Stomach smooth muscle (tissue), 2 donors: ENCODE data around the gene PACS2.

ENCODE experiments used
- H3K27ac ChIP-seq: one replicate; pipeline ENCODE4 v1.7.0; 2013; ENCODE audit warnings: mild to moderate bottlenecking, low read length, inconsistent platforms
- H3K27me3 ChIP-seq, 2 donors: one replicate each; pipeline ENCODE4 v1.7.0; 2013; ENCODE audit warnings: low read length in 2 of 2; ENCODE audit not compliant: insufficient read depth in 2 of 2, control insufficient read depth in 1 of 2
- H3K36me3 ChIP-seq, 2 donors: one replicate each; pipeline ENCODE4 v1.7.0; 2013; ENCODE audit warnings: low read length in 2 of 2; ENCODE audit not compliant: control insufficient read depth in 2 of 2, insufficient read depth in 2 of 2
- H3K4me1 ChIP-seq: one replicate; pipeline ENCODE4 v1.7.0; 2013; ENCODE audit warnings: low read length; ENCODE audit not compliant: control insufficient read depth, insufficient read depth
- H3K4me3 ChIP-seq, 2 donors: one replicate each; pipeline ENCODE4 v1.7.0; 2013; ENCODE audit warnings: low read length in 2 of 2
- H3K9ac ChIP-seq, 2 donors: one replicate each; pipeline ENCODE4 v1.7.0; 2013; ENCODE audit warnings: low read length in 2 of 2, mild to moderate bottlenecking in 1 of 2
- H3K9me3 ChIP-seq, 2 donors: one replicate each; pipeline ENCODE4 v1.7.0; 2013; ENCODE audit warnings: low read length in 2 of 2; ENCODE audit not compliant: control insufficient read depth in 2 of 2
- donor health status: healthy.
- donor health status: Pancreatic carcinoma.

PACS2 gene

GRCh38 chr14:105430042-105430441 is 115.5 kb downstream of the PACS2 start:
- no peaks in the 10 kb centered on the region for H3K27me3 ChIP-seq
- no peaks in the 10 kb centered on the region for H3K4me1 ChIP-seq
- H3K4me3 ChIP-seq: no peak overlapping the region
- peaks cover 0 to 9% of the 10 kb centered on the region in 2 donors for H3K9me3 ChIP-seq
- H3K27ac ChIP-seq: no peak overlapping the region
- peaks cover 4 to 8% of the 10 kb centered on the region in 2 donors for H3K36me3 ChIP-seq
- no peak overlapping the region for H3K9ac ChIP-seq

- Histone ChIP-seq H3K36me3 (peaks cover 4 to 8% of the 10 kb centered on the region in 2 donors), H3K4me3 (no peak overlapping the region), H3K4me1 (no peaks in the 10 kb centered on the region), H3K27ac (no peak overlapping the region), H3K27me3 (no peaks in the 10 kb centered on the region), H3K9me3 (peaks cover 0 to 9% of the 10 kb centered on the region in 2 donors), H3K9ac (no peak overlapping the region)
Observed at GRCh38 chr14:105430565-105430964, 116.0 kb downstream of the PACS2 start.

GRCh38 chr14:105431256-105431655 is 116.7 kb downstream of the PACS2 start:
- H3K4me3 ChIP-seq: no peak overlapping the region
- no peak overlapping the region for H3K9ac ChIP-seq
- no peak overlapping the region for H3K27ac ChIP-seq
- no peaks in the 10 kb centered on the region for H3K4me1 ChIP-seq
- H3K27me3 ChIP-seq: no peaks in the 10 kb centered on the region
- H3K36me3 ChIP-seq: peaks cover 4 to 8% of the 10 kb centered on the region in 2 donors
- H3K9me3 ChIP-seq: peaks cover 0 to 9% of the 10 kb centered on the region in 2 donors

GRCh38 chr14:105432657-105433056 is 118.1 kb downstream of the PACS2 start:
- Histone ChIP-seq H3K4me3 (no peak overlapping the region), H3K36me3 (peaks cover 3 to 4% of the 10 kb centered on the region in 2 donors), H3K9ac (no peak overlapping the region), H3K4me1 (peaks cover 4% of the 10 kb centered on the region), H3K27ac (no peak overlapping the region), H3K9me3 (peaks cover 0 to 4% of the 10 kb centered on the region in 2 donors), H3K27me3 (no peaks in the 10 kb centered on the region)

GRCh38 chr14:105433161-105433605 is 118.6 kb downstream of the PACS2 start:
- Histone ChIP-seq H3K27me3 (no peaks in the 10 kb centered on the region), H3K27ac (no peak overlapping the region), H3K9me3 (peaks cover 0 to 4% of the 10 kb centered on the region in 2 donors), H3K36me3 (peaks cover 3 to 4% of the 10 kb centered on the region in 2 donors), H3K9ac (no peak overlapping the region), H3K4me3 (no peak overlapping the region), H3K4me1 (peaks cover 5% of the 10 kb centered on the region)

GRCh38 chr14:105436402-105436801 is 121.9 kb downstream of the PACS2 start:
- Histone ChIP-seq H3K27me3 (no peaks in the 10 kb centered on the region), H3K36me3 (peaks cover 0 to 5% of the 10 kb centered on the region in 2 donors), H3K4me1 (peaks cover 5% of the 10 kb centered on the region), H3K9ac (no peak overlapping the region), H3K27ac (no peak overlapping the region), H3K4me3 (no peak overlapping the region), H3K9me3 (no peaks in the 10 kb centered on the region)

GRCh38 chr14:105436891-105437722 is 122.6 kb downstream of the PACS2 start:
- H3K27ac ChIP-seq: no peak overlapping the region
- peaks cover 0 to 5% of the 10 kb centered on the region in 2 donors for H3K36me3 ChIP-seq
- H3K9me3 ChIP-seq: no peaks in the 10 kb centered on the region
- H3K27me3 ChIP-seq: no peaks in the 10 kb centered on the region
- H3K4me1 ChIP-seq: peaks cover 5% of the 10 kb centered on the region
- H3K4me3 ChIP-seq: no peak overlapping the region
- no peak overlapping the region for H3K9ac ChIP-seq

GRCh38 chr14:105437723-105438500 is 123.4 kb downstream of the PACS2 start:
- Histone ChIP-seq H3K9ac (no peak overlapping the region), H3K9me3 (no peaks in the 10 kb centered on the region), H3K27me3 (no peaks in the 10 kb centered on the region), H3K4me1 (peaks cover 5% of the 10 kb centered on the region), H3K4me3 (no peak overlapping the region), H3K27ac (no peak overlapping the region), H3K36me3 (peaks cover 0 to 7% of the 10 kb centered on the region in 2 donors)

GRCh38 chr14:105439179-105439578 is 124.6 kb downstream of the PACS2 start:
- no peak overlapping the region for H3K9ac ChIP-seq
- peaks cover 5% of the 10 kb centered on the region for H3K4me1 ChIP-seq
- H3K36me3 ChIP-seq: peaks cover 0 to 7% of the 10 kb centered on the region in 2 donors
- no peaks in the 10 kb centered on the region for H3K27me3 ChIP-seq
- no peak overlapping the region for H3K4me3 ChIP-seq
- no peaks in the 10 kb centered on the region for H3K9me3 ChIP-seq
- no peak overlapping the region for H3K27ac ChIP-seq

- peaks cover 0 to 7% of the 10 kb centered on the region in 2 donors for H3K36me3 ChIP-seq
- no peak overlapping the region for H3K27ac ChIP-seq
- H3K4me1 ChIP-seq: peaks cover 5% of the 10 kb centered on the region
- H3K4me3 ChIP-seq: no peak overlapping the region
- H3K27me3 ChIP-seq: no peaks in the 10 kb centered on the region
- H3K9ac ChIP-seq: no peak overlapping the region
- H3K9me3 ChIP-seq: no peaks in the 10 kb centered on the region
Observed at GRCh38 chr14:105439710-105440553, 125.4 kb downstream of the PACS2 start.
